NCI-H82 treated with DMSO at 0.1 percent for 48 hours (cell line): ENCODE results near the gene NOC2L.
A peak's percentile ranks its signal among the peaks of the same experiment; 100 is the strongest.

Experiments
- DNase-seq: peaks from one replicate; lab custom pipeline; 2025; ENCODE audit not compliant: unreplicated experiment; lab: John Stamatoyannopoulos, UW

The NOC2L gene

GRCh38 chr1:930633-931138 is 28.4 kb downstream of the NOC2L start:
- DNase-seq: no peak

- DNase-seq: no peak
Measured at GRCh38 chr1:929712-930632, 29.1 kb downstream of the NOC2L start.

GRCh38 chr1:928825-929661 is 30.0 kb downstream of the NOC2L start:
- DNase-seq: no peak

- no peak for DNase-seq
Measured at GRCh38 chr1:927748-928147, 31.3 kb downstream of the NOC2L start.

GRCh38 chr1:927234-927633 is 31.8 kb downstream of the NOC2L start:
- no peak for DNase-seq

- no peak for DNase-seq
Measured at GRCh38 chr1:925561-926421, 33.3 kb downstream of the NOC2L start.

- no peak for DNase-seq
Measured at GRCh38 chr1:924656-925560, 34.1 kb downstream of the NOC2L start.

GRCh38 chr1:923991-924655 is 34.9 kb downstream of the NOC2L start:
- no peak for DNase-seq

GRCh38 chr1:923131-923990 is 35.7 kb downstream of the NOC2L start, which contains the start of gene SAMD11:
Gene SAMD11 (plus strand): TSS chr1:923923. CDS start chr1:924432, 509 bp downstream.
- peak; percentile 55 for DNase-seq

GRCh38 chr1:921011-921837 is 37.8 kb downstream of the NOC2L start:
- peak; percentile 77 for DNase-seq

- no peak for DNase-seq
Measured at GRCh38 chr1:920521-920920, 38.5 kb downstream of the NOC2L start.

GRCh38 chr1:920010-920409 is 39.0 kb downstream of the NOC2L start:
- DNase-seq: no peak

- DNase-seq: no peak
Measured at GRCh38 chr1:919271-919872, 39.7 kb downstream of the NOC2L start.

- DNase-seq: no peak
Measured at GRCh38 chr1:918843-919242, 40.2 kb downstream of the NOC2L start.

- DNase-seq: no peak
Measured at GRCh38 chr1:918353-918752, 40.7 kb downstream of the NOC2L start.

GRCh38 chr1:917466-918091 is 41.5 kb downstream of the NOC2L start:
- DNase-seq: no peak

GRCh38 chr1:917076-917459 is 42.0 kb downstream of the NOC2L start:
- DNase-seq: no peak
